ENCODE measurements around the gene SLC18A2. TPM values are rescaled to one million over a fixed set of nuclear protein-coding genes. Genes with fewer than 3 reads are reported as not detected.

The SLC18A2 gene
- total and polyA plus RNA-seq, 2 donors (not counting 3 experiments of a cell fraction or from before 2014, with no cell fraction given), result not detected

GRCh38 chr10:117204316-117204715 is 36.6 kb upstream of the SLC18A2 start:
- no peaks in the 10 kb centered on the region for H3K4me1 ChIP-seq (ENCODE audit: control insufficient read depth, extremely low read depth, insufficient read depth, low read length)
- H3K36me3 ChIP-seq (ENCODE audit: control insufficient read depth in 2 of 2, extremely low read depth in 1 of 2, insufficient read depth in 2 of 2, low read length in 2 of 2), result no peaks in the 10 kb centered on the region
- FAIRE-seq, result no peak
- H3K79me2 ChIP-seq (ENCODE audit: control insufficient read depth, insufficient read depth, low read length), result no peaks in the 10 kb centered on the region
- TF ChIP-seq MYC (IDR thresholded peaks at IDR 0.05; ENCODE audit: low read depth, low read length) (no peak), POLR2AphosphoS5 (IDR thresholded peaks at IDR 0.05; ENCODE audit: insufficient read depth, low read depth, low read length) (no peak), GATA2 (IDR thresholded peaks at IDR 0.05; ENCODE audit: insufficient read depth, insufficient read length, low read depth, low read length) (no peak), CTCF (IDR thresholded peaks at IDR 0.05; ENCODE audit: extremely low read depth in 1 of 2, insufficient read depth in 1 of 2, low read depth in 1 of 2, low read length in 2 of 2) (no peak), FOS (IDR thresholded peaks at IDR 0.05; ENCODE audit: borderline replicate concordance, insufficient read depth, low read length) (no peak), MAX (IDR thresholded peaks at IDR 0.05; ENCODE audit: insufficient read depth, insufficient read length) (no peak), JUN (IDR thresholded peaks at IDR 0.05; ENCODE audit: borderline replicate concordance, insufficient read depth, insufficient read length, low read depth) (no peak), EZH2 (IDR thresholded peaks at IDR 0.05; ENCODE audit: borderline replicate concordance, low read depth, low read length, severe bottlenecking) (no peak), POLR2A (IDR thresholded peaks at IDR 0.05; ENCODE audit: low read depth, low read length) (no peak)
- H3K4me2 ChIP-seq (ENCODE audit: insufficient read depth, low read length), result no peak overlapping the region
- POLR2A ChIA-PET, result no interaction called here
- H3K4me3 ChIP-seq (replicated peaks in 1 of 3; ENCODE audit: insufficient read depth in 1 of 3, low read depth in 1 of 3, low read length in 3 of 3), result no peak overlapping the region
- no peaks in the 10 kb centered on the region for H4K20me1 ChIP-seq (replicated peaks; ENCODE audit: control insufficient read depth, extremely low read depth, insufficient read depth, low read length)
- dilution Hi-C loops (cut with MboI; ENCODE audit: extremely low pct_ligation_motif_present, low sequenced_read_pairs) (no loop called here), intact Hi-C loops (cut with micrococcal nuclease) (no loop called here)
- no peak overlapping the region for H3K9ac ChIP-seq (replicated peaks; ENCODE audit: extremely low read depth, insufficient read depth, low read length)
- CTCF ChIA-PET, result no interaction called here
- no TSS peak for BruUV-seq (replicated peaks)
- no peak for DNase-seq (ENCODE audit: low read depth, low spot score)
- no peaks in the 10 kb centered on the region for H3K9me1 ChIP-seq (replicated peaks; ENCODE audit: control insufficient read depth, extremely low read depth, insufficient read depth, low read length)
- H3K27ac ChIP-seq (ENCODE audit: insufficient read depth, low read depth, low read length), result no peak overlapping the region
- no peaks in the 10 kb centered on the region for H3K9me3 ChIP-seq (replicated peaks; ENCODE audit: control insufficient read depth, insufficient read depth, low read length)
- H3K27me3 ChIP-seq (ENCODE audit: control insufficient read depth in 2 of 2, insufficient read depth in 2 of 2, low read length in 2 of 2), result no peaks in the 10 kb centered on the region
- no peak overlapping the region for H2AFZ ChIP-seq (ENCODE audit: low read depth, low read length)

Data from endothelial cell of umbilical vein (primary cell).